Neural crest cell (in vitro differentiated cells): Measurements from ENCODE around the gene MXD4. TPM values are rescaled to one million over a fixed set of nuclear protein-coding genes. Genes with fewer than 3 reads are reported as not detected.

Experiments
- DNase-seq: peaks from one replicate; pipeline ENCODE4 v3.0.0; 2021; ENCODE audit warnings: low read depth, mixed read lengths, low spot score
- H3K27ac Mint-ChIP-seq: one replicate; pipeline ENCODE4 v1.8.0; 2021; ENCODE audit warnings: mild to moderate bottlenecking, mixed read lengths; ENCODE audit not compliant: unreplicated experiment
- H3K27me3 Mint-ChIP-seq: 2 replicates; pipeline ENCODE4 v1.8.0; 2021; ENCODE audit warnings: low read depth, mild to moderate bottlenecking, mixed read lengths
- H3K36me3 Mint-ChIP-seq: 2 replicates; pipeline ENCODE4 v1.8.0; 2021; ENCODE audit warnings: low read depth, mild to moderate bottlenecking, mixed read lengths
- H3K4me1 Mint-ChIP-seq: 2 replicates; pipeline ENCODE4 v1.8.0; 2021; ENCODE audit warnings: mixed read lengths
- H3K4me3 Mint-ChIP-seq: one replicate; pipeline ENCODE4 v1.8.0; 2021; ENCODE audit warnings: mild to moderate bottlenecking, mixed read lengths
- H3K9me3 Mint-ChIP-seq: 2 replicates; pipeline ENCODE4 v1.8.0; 2021; ENCODE audit warnings: mixed read lengths
- total RNA-seq: library from RNA; stranded (reverse); gene quantifications from 2 replicates; pipeline ENCODE4 v1.2.1, GENCODE V29; 2021
- TF ChIP-seq, protein P1 (sequence below): fragments of 200-600 bp; sonication (generic); conservative IDR thresholded peaks from 2 replicates; pipeline ENCODE4 v1.5.0; 2021; ENCODE audit warnings: antibody characterized with exemption, mild to moderate bottlenecking

MXD4 gene
- total RNA-seq, 1 donor from 2014 or later = 54.3 TPM

DNA sequence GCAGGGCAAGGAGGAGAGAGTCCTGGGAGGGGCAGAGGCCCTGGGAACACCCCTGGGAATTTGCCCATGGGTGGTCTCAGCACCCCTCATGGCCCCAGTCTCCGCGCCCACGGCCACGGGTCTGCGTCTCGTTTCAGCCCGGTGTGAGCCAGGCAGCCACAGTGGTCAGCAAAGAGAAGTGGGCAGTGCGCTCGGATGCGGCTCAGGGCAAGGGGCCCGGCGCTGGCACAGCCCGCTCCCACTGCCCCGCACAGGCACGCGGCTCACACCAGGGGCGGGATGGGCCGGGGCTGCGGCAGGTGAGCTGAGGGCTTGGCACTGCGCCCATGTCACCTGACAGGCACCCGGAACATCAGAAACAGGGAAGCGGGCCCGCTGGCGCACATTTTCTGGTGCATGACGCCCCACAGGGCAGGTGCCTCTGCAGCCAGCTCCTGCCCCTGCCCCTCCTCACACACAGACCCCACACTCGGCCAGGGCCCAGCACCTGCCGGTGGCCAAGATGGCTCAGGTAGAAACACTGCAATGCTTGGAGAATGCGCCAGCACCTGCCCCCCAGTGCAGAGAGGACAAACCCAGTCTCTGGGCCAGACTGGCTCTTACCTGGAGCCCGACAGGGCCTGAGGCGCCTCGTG, 41.9 kb upstream of the MXD4 start:
- no peak for DNase-seq

DNA sequence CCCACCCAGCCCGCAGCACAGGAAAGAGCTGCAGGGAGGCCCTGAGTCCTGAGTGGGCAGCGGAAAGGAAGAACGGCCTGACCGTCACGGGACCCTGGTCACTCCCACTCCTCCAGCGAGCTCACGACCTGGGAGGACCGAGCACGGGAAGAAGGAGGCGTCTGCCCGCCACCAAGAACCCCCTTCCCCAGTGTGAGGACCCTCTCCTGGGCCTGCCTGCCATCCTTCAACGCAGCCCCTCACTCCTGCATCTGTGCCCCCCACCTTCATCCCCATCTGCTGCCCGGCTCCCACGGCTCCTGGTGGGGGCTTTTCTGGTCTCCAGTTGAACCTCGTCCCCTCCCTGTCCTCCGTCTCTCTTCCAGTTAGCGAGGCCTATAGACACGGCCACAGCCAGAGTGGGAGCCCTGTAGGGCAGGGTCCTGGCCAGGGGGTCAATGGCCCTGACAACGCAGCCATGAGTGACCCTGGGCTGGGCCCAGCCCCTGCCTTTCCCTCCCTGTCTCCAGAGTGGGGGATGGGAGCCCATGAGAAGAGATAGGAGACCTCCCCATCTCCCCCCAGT, 41.3 kb upstream of the MXD4 start:
- Mint-ChIP-seq H3K36me3 (peaks cover 7% of the 10 kb centered on the region), H3K27me3 (peaks cover 4% of the 10 kb centered on the region), H3K4me3 (no peak overlapping the region), H3K9me3 (peaks cover 14% of the 10 kb centered on the region), H3K27ac (no peak overlapping the region), H3K4me1 (no peaks in the 10 kb centered on the region)
- DNase-seq = no peak
- TF ChIP-seq, protein P1, sequence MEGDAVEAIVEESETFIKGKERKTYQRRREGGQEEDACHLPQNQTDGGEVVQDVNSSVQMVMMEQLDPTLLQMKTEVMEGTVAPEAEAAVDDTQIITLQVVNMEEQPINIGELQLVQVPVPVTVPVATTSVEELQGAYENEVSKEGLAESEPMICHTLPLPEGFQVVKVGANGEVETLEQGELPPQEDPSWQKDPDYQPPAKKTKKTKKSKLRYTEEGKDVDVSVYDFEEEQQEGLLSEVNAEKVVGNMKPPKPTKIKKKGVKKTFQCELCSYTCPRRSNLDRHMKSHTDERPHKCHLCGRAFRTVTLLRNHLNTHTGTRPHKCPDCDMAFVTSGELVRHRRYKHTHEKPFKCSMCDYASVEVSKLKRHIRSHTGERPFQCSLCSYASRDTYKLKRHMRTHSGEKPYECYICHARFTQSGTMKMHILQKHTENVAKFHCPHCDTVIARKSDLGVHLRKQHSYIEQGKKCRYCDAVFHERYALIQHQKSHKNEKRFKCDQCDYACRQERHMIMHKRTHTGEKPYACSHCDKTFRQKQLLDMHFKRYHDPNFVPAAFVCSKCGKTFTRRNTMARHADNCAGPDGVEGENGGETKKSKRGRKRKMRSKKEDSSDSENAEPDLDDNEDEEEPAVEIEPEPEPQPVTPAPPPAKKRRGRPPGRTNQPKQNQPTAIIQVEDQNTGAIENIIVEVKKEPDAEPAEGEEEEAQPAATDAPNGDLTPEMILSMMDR = no peak

More for the DNA sequence above, 41.9 kb upstream of the MXD4 start:
- H3K4me1 Mint-ChIP-seq = no peaks in the 10 kb centered on the region
- peaks cover 14% of the 10 kb centered on the region for H3K9me3 Mint-ChIP-seq
- TF ChIP-seq, protein P1 = no peak
- no peak overlapping the region for H3K27ac Mint-ChIP-seq
- peaks cover 7% of the 10 kb centered on the region for H3K36me3 Mint-ChIP-seq
- H3K27me3 Mint-ChIP-seq = peaks cover 4% of the 10 kb centered on the region
- no peak overlapping the region for H3K4me3 Mint-ChIP-seq

DNA sequence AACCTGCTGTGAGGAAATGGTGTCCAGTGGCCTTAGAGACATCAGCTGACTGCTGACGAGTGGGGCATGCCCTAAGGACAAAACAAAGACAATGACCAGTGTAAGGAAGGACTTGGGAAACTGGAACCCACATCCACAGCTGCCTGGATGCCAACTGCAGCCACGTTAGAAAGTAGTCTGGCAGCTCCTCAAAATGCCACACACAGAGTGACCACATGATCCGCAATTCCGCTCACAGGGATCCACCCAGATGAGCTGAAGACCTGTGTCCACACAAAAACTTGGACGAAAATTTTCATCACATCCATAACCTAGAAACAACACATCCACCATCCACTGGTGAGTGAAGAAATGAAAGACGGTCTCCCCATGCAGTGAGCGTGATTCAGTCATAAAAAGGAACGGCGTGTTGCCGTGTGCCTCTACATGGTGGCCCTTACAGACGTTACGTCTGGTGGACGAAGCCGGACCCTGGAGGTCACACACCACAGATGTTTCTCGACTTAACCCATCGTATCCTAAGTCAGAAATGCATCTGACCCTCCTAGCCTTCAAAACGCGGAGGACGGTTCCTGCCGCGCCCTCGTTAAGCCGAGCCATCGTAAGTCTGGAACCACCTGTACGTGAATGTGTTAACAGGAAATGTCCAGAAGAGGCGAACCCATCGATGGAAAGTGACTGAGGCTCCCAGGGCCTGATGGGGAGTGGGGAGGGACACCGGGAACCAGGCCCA, 40.6 kb upstream of the MXD4 start:
- Mint-ChIP-seq H3K9me3 (peaks cover 9% of the 10 kb centered on the region), H3K27ac (no peak overlapping the region), H3K27me3 (peaks cover 1% of the 10 kb centered on the region), H3K36me3 (peaks cover 5% of the 10 kb centered on the region), H3K4me1 (no peaks in the 10 kb centered on the region), H3K4me3 (no peak overlapping the region)
- TF ChIP-seq, protein P1 = no peak
- no peak for DNase-seq

DNA sequence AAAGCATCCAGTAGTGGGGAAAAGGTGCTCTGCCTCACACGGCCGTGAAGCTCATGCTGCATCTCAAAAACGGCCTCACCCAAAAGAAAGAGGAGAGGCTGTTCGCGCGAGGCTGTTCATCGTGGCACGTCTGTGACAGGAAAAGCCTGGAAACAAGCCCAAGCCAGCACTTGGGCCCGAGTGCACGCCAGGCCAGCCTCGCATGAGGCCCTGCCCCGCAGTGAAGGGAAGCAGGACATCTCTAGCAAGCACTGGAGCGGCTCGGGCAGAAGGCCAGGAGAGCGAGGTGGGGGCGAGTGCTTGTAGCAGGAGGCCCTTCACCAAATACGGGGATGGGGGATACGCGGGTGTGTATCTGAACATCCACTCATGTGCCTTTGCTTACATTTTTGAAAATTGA, 39.9 kb upstream of the MXD4 start:
- DNase-seq = no peak
- peaks cover 3% of the 10 kb centered on the region for H3K27me3 Mint-ChIP-seq
- no peaks in the 10 kb centered on the region for H3K4me1 Mint-ChIP-seq
- TF ChIP-seq, protein P1 = no peak
- H3K27ac Mint-ChIP-seq = no peak overlapping the region
- H3K9me3 Mint-ChIP-seq = peaks cover 6% of the 10 kb centered on the region
- peaks cover 5% of the 10 kb centered on the region for H3K36me3 Mint-ChIP-seq
- H3K4me3 Mint-ChIP-seq = no peak overlapping the region

DNA sequence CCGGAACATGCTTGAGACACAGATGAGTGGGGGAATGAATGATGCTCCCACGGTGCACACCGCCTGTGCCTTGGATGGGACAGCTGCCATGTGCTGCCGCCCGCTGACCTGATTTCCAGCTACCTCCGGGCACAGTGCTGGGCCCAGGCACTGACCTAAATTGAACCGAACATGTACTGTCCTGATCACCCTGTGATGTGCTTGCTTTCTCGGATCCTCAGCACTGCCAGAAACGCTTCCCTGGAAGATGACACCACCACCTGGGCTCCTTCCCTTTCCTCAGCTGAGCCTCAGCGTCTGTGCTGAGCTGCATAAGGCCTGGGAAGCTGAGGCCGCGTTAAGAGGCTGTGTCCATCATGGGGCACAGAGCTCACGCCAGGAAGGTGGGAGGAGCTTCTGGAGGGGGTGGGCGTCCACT, 39.3 kb upstream of the MXD4 start:
- peaks cover 5% of the 10 kb centered on the region for H3K36me3 Mint-ChIP-seq
- no peaks in the 10 kb centered on the region for H3K4me1 Mint-ChIP-seq
- H3K27ac Mint-ChIP-seq = no peak overlapping the region
- TF ChIP-seq, protein P1 = no peak
- no peak overlapping the region for H3K4me3 Mint-ChIP-seq
- no peak for DNase-seq
- peaks cover 5% of the 10 kb centered on the region for H3K9me3 Mint-ChIP-seq
- H3K27me3 Mint-ChIP-seq = peaks cover 3% of the 10 kb centered on the region
